ENCODE results near the gene ACOT13. TPM values are rescaled to one million over a fixed set of nuclear protein-coding genes. Genes with fewer than 3 reads are reported as not detected.

Gene ACOT13
- total and polyA plus RNA-seq, 2 of the 8 experiments (the other 6 are each of a cell fraction or from before 2014, with no cell fraction given): 27.6 to 40.6 TPM

DNA sequence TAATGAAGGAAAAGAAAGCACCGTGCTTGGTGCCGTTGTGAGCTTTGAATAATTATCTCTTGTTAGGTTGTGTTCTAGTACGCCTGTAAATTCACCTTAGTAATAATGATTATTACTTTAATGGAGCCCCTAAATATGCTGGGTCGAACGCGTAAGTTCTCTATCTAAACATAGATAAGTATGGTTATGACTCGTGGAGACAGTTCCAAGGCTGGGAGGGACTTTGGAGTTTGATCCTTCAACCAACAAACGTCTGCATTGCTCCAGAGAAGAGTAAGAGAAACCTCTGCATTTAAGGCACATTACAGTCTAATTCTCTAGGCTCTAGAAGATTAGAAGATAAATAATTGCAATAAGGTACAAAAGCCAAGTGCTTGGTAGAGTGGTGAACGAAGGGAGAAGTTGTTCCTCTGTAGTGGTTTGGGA lies 514 bp downstream of the ACOT13 start:
- Histone ChIP-seq H3K23ac (ENCODE audit: insufficient read length) (no peak overlapping the region), H2BK12ac (ENCODE audit: low read depth, low read length) (peak overlapping the region; percentile 91; the same call in 1 of the 2 replicates), H2BK5ac (ENCODE audit: low read depth, low read length) (peak overlapping the region; percentile 95), H4K5ac (ENCODE audit: insufficient read length, low read depth, low read length) (peak overlapping the region; percentile 99), H4K91ac (replicated peaks; ENCODE audit: insufficient read length, low read length) (peak overlapping the region; percentile 87), H2AFZ (ENCODE audit: low read length) (0 out of 2 replicates have a peak overlapping the region, but pooled peaks have one; percentile 84), H2BK15ac (ENCODE audit: low read length) (peak overlapping the region; percentile 97), H2AK5ac (ENCODE audit: low read depth, low read length) (peak overlapping the region; percentile 45; the same call in 1 of the 2 replicates), H4K8ac (ENCODE audit: extremely low read depth, insufficient read depth, low read length) (no peak overlapping the region), H2BK20ac (ENCODE audit: low read length) (no peak overlapping the region), H3K27me3 (replicated peaks in 1 of 4; ENCODE audit: control insufficient read depth in 3 of 4, extremely low read depth in 1 of 4, insufficient read depth in 3 of 4, low read length in 3 of 4) (no peaks in the 10 kb centered on the region), H3K14ac (ENCODE audit: insufficient read length) (no peak overlapping the region), H3K79me2 (ENCODE audit: control insufficient read depth in 1 of 2, insufficient read depth in 2 of 2, low read length in 2 of 2) (peaks cover 0 to 40% of the 10 kb centered on the region in 2 experiments; a peak in 3 of 4 replicates), H3K4me1 (replicated peaks in 1 of 4; ENCODE audit: control insufficient read depth in 3 of 4, insufficient read depth in 4 of 4, low read length in 3 of 4) (peaks cover 0 to 5% (median 0%) of the 10 kb centered on the region in 4 experiments; a peak in 3 of 7 replicates), H3K23me2 (ENCODE audit: low read depth, low read length) (peaks cover 13% of the 10 kb centered on the region), H3K56ac (replicated peaks; ENCODE audit: insufficient read length, low read depth, low read length) (no peak overlapping the region), H3K4ac (replicated peaks; ENCODE audit: insufficient read length, low read depth, low read length) (no peak overlapping the region), H3K9me3 (ENCODE audit: insufficient read depth in 2 of 2, low read depth in 1 of 2, low read length in 1 of 2) (peaks cover 9 to 18% of the 10 kb centered on the region in 2 experiments), H3K9ac (replicated peaks in 1 of 4; ENCODE audit: extremely low read depth in 1 of 4, low read depth in 3 of 4, low read length in 3 of 4) (peak overlapping the region; percentile 50 to 91 (median 86)), H3K18ac (ENCODE audit: extremely low read depth, low read length) (peak overlapping the region; percentile 100), H3K27ac (ENCODE audit: low read depth, low read length) (peak overlapping the region; percentile 82; the same call in 1 of the 2 replicates), H4K20me1 (replicated peaks in 1 of 2; ENCODE audit: control insufficient read depth in 1 of 2, insufficient read depth in 2 of 2, low read length in 2 of 2) (peaks cover 0 to 3% of the 10 kb centered on the region in 2 experiments), H3K36me3 (ENCODE audit: control insufficient read depth in 2 of 4, insufficient read depth in 4 of 4, low read length in 3 of 4) (peaks cover 5 to 35% (median 14%) of the 10 kb centered on the region in 4 experiments; a peak in 7 of 8 replicates), H3K4me2 (ENCODE audit: insufficient read depth in 1 of 2, low read depth in 2 of 2, low read length in 2 of 2) (peak overlapping the region; percentile 73 to 77), H3K79me1 (ENCODE audit: low read depth, low read length) (peaks cover 10% of the 10 kb centered on the region; the same call in 1 of the 2 replicates), H2BK120ac (replicated peaks; ENCODE audit: low read depth, low read length) (peak overlapping the region; percentile 94), H3K4me3 (ENCODE audit: extremely low read depth in 1 of 4, insufficient read depth in 2 of 4, low read depth in 3 of 4, low read length in 4 of 4) (peak overlapping the region; percentile 85 to 99 (median 93))
- CTCF ChIA-PET (ENCODE audit: partially characterized antibody): interaction anchor here (0.6 to 3.9 kb wide), 12 partner anchors 9 to 143 kb away, joined by 3 to 39 read pairs (median 4); partner anchors contain the start of gene KIAA0319
- DNase-seq (ENCODE audit: low read depth in 1 of 2, low spot score in 2 of 2) (no peak), FAIRE-seq (no peak)
- POLR2A ChIA-PET (ENCODE audit: partially characterized antibody): interaction anchor here (0.7 to 3.5 kb wide), 8 partner anchors 12 to 314 kb away, joined by 3 to 22 read pairs (median 8); partner anchors contain the start of gene KIAA0319
- WGBS, 2 experiments (ENCODE audit: extremely low coverage in 1 of 2, insufficient coverage in 1 of 2, insufficient read length in 1 of 2, insufficient replicate concordance in 2 of 2, low coverage in 1 of 2, low lambda C conversion rate in 2 of 2, missing lambda C conversion rate in 1 of 2): 47% methylated on average over 9 of the region's 9 CpGs; no CpG with 5 or more reads in 1 of the 2 experiments
